ENCODE results near the gene AP5M1. TPM values are rescaled to one million over a fixed set of nuclear protein-coding genes. Genes with fewer than 3 reads are reported as not detected.
"Not testable (repeated sequence)": the region's sequence is repeated elsewhere in the genome, so short reads cannot be mapped to it uniquely, and the experiment has no call there.

The AP5M1 gene
- total RNA-seq, 1 donor from 2014 or later = 42.9 TPM

- no peak for DNase-seq (ENCODE audit: missing footprints)
Measured at GRCh38 chr14:57277062-57277461, 8.3 kb downstream of the AP5M1 start.

DNA sequence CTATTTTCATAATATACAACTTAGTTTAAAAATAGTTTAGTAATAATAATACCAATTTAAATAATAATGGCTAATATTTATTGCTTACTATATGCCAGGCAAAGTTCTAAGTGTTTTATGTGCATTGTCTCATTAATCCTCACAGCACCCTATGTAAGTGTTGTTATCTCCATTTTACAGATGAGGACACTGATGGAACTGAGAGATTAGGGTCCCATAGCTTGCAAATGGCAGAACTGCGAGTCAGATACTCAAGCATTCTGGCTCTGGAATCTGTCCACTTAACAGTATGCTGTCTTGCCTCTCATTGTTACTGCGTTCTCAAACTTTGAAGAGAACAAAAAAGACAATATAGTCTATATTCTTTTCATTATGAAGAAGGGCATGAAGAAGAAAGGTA, 19.0 kb downstream of the AP5M1 start:
- no peak for DNase-seq (ENCODE audit: missing footprints)
- ATAC-seq = no peak
- intact Hi-C loops (cut with DNase I) = no loop called here

More at GRCh38 chr14:57277062-57277461, 8.3 kb downstream of the AP5M1 start:
- intact Hi-C loops (cut with DNase I) = no loop called here
- no peak for ATAC-seq

GRCh38 chr14:57290751-57291150, 22.0 kb downstream of the AP5M1 start:
- ATAC-seq = no peak
- intact Hi-C loops (cut with DNase I) = no loop called here
- DNase-seq (ENCODE audit: missing footprints) = no peak

GRCh38 chr14:57291692-57292647, 23.2 kb downstream of the AP5M1 start:
- ATAC-seq = no peak
- intact Hi-C loops (cut with DNase I) = no loop called here
- no peak for DNase-seq (ENCODE audit: missing footprints)

DNA sequence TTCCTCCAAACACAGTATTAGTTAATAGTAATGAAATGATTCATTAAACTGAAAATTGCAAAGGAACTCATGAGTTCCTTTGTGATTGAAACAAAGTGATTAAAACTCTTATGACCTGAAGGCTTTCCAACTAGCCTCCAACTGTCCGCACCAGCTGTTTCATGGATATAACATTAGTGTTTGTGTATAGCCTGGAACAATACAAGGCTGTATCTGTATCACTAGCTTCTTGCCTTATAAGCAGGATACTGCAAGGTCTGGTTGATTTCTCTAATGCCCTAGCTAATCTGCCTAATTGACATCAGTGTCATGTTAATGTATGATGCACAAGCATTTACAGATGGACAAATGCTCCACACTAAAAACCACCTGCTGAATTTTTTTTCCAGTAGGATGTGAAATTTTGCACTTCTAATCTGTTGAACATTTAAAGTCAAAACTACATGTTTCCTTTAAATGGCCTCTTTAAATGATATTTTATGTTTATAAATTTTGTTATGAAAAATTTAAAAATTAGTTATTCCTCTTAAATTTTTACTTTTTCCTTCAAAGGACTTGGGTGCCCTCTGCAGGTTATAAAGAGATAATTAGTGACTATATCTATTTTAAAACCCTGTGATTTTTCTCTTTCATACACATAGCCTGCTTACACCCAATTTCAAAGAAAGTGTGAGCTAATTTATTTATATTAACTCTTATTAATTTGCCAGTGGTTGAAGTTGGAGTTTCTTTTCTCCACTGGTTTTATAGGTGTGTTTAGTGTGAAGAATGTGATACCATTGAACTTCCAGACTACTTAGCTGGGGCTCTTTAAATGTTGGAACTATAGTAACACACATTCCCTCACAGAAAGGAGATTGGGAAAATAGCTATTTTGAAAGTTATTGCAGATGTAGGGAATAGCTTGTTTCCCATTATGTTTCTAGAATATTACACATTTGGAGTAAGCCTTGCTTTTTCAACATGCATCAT, 25.4 kb downstream of the AP5M1 start:
- intact Hi-C loops (cut with DNase I) = no loop called here
- ATAC-seq (no peak), DNase-seq (ENCODE audit: missing footprints) (no peak)

DNA sequence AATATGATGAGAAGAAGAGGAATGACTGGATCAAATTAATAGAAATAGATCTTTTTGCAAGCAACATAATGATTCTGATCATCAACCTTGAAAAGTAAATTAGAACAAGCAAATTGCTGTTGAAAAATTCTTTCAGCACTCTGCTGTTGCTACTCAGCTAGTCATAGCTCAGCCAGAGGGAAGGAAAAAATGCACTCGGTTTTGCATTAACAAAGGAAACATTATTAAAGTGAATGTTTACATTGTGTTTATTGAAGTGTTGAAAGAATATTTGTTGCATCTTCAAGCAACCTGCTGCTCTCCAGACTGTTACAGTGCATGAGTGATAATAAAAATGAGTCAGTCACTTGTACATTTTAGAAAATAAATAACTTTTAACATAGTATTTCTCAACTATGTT, 26.5 kb downstream of the AP5M1 start:
- ATAC-seq (no peak), DNase-seq (ENCODE audit: missing footprints) (no peak)
- intact Hi-C loops (cut with DNase I) = no loop called here

DNA sequence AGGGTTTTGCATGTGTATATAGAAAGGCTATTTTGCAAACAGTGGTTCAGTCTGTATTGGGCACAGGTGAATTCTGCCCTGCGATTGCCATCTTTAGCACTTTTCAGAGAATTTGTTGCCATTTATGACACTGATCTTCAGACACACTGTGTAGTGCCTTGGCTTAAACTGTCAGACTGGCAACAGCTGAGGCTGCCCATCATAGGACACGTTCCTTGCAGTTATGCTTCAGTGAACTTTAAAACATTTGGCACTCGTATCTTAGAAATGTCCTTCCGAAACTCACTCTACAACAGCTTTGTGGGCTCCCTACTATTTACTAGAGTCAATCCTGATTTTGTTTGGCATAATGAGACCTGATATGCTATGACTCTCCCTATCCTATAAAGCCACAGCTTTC, 29.1 kb downstream of the AP5M1 start:
- intact Hi-C loops (cut with DNase I) = no loop called here
- ATAC-seq (peak; percentile 72), DNase-seq (ENCODE audit: missing footprints) (no peak)

DNA sequence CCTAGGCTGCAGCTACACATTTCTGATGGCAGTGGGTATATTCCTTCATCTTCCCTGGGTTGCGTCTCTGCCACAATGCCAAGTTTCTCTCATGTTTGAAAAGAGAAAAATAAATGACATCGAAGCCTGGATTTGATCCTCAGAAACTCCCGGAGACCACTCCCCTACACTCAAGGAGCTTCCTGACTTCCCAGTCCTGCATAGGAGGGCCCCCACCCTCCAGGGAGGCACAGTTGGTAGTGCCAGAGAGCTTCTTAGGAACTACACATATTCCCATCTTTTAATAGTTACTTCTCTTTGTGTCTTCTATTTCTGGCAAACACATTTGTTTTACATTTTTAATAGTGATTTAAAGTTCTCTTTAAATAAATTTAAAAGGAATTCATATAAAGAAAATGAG, 30.7 kb downstream of the AP5M1 start:
- DNase-seq (ENCODE audit: missing footprints) (no peak), ATAC-seq (no peak)
- intact Hi-C loops (cut with DNase I) = no loop called here

GRCh38 chr14:57302883-57303282, 34.1 kb downstream of the AP5M1 start:
- intact Hi-C loops (cut with DNase I) = no loop called here
- ATAC-seq = no peak
- no peak for DNase-seq (ENCODE audit: missing footprints)

- intact Hi-C loops (cut with DNase I) = loop anchor here (10.0 kb wide), 1 partner anchor 650 kb away; no protein-coding TSS in a partner anchor
- DNase-seq (ENCODE audit: missing footprints) (no peak), ATAC-seq (no peak)
Measured at GRCh38 chr14:57314396-57315089, 45.8 kb downstream of the AP5M1 start.

GRCh38 chr14:57317248-57317833, 48.6 kb downstream of the AP5M1 start:
- intact Hi-C loops (cut with DNase I) = loop anchor here (10.0 kb wide), 1 partner anchor 653 kb away; no protein-coding TSS in a partner anchor
- DNase-seq (ENCODE audit: missing footprints) = no peak
- ATAC-seq = no peak

DNA sequence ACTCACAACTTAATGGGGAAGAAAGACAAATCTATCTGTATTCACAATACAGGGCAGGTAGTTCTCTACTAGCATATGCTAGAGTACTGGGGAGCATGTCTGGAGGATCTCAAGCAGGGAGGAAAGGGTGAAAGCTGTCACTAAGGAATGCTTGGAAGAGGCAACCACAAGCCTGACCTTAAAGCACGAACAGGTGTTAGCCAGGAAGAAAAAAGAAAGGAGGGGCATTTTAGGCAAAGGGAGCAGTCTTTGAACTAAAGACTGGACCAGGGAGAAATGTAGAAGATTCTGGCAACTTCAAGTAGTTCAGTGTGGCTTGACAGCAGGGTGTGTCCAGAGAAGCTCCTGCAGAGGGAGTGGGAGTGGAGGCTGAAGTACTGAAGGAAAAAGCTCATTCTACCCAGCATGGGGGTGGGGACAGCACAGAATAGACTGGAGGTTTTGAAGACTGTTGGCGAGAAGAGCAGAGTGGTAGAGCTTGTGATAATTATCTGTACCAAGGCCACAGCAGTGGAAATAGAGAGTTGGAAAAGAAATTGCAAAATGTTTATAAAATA, 50.9 kb downstream of the AP5M1 start:
- DNase-seq (ENCODE audit: missing footprints) (no peak), ATAC-seq (no peak)
- intact Hi-C loops (cut with DNase I) = loop anchor here (2.0 to 10.0 kb wide), 2 partner anchors 655 to 827 kb away; no protein-coding TSS in a partner anchor

GRCh38 chr14:57323721-57324120, 55.0 kb downstream of the AP5M1 start:
- ATAC-seq = no peak
- intact Hi-C loops (cut with DNase I) = no loop called here
- no peak for DNase-seq (ENCODE audit: missing footprints)

GRCh38 chr14:57326253-57326652, 57.5 kb downstream of the AP5M1 start:
- intact Hi-C loops (cut with DNase I) = no loop called here
- no peak for DNase-seq (ENCODE audit: missing footprints)
- no peak for ATAC-seq

GRCh38 chr14:57329833-57330232, 61.1 kb downstream of the AP5M1 start:
- DNase-seq (ENCODE audit: missing footprints) = no peak
- intact Hi-C loops (cut with DNase I) = no loop called here

DNA sequence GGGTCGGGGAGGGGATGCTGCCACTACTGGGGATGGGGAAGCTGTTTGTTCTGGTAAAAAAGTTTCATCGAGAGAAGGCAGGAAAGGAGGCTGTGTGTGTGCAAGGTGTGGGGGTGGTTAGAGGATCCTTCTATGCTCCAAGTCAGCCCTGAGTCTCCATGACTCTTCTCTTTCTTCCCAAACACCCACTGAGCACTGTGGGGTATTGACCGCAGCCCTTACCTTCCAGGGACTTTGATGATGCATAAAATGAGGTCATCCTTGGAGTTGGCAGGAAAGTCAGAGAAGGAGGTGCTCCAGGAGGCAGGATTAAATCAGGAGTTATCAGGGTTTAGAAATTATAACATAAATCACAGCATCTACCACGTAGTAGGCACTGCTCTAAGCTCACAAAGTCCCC, 63.7 kb downstream of the AP5M1 start:
- intact Hi-C loops (cut with DNase I); DNase-seq (ENCODE audit: missing footprints); ATAC-seq: not testable (repeated sequence)

More at GRCh38 chr14:57329833-57330232, 61.1 kb downstream of the AP5M1 start:
- no peak for ATAC-seq

DNA sequence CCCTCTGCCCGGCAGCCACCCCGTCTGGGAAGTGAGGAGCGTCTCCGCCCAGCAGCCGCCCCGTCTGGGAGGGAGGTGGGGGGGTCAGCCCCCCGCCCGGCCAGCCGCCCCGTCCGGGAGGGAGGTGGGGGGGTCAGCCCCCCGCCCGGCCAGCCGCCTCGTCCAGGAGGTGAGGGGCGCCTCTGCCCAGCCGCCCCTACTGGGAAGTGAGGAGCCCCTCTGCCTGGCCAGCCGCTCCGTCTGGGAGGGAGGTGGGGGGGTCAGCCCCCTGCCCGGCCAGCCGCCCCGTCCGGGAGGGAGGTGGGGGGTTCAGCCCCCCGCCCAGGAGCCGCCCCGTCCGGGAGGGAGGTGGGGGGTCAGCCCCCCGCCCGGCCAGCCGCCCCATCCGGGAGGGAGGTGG, 65.0 kb downstream of the AP5M1 start:
- intact Hi-C loops (cut with DNase I); ATAC-seq; DNase-seq (ENCODE audit: missing footprints): not testable (repeated sequence)
